ENCODE measurements around the gene PRSS56. TPM values are rescaled to one million over a fixed set of nuclear protein-coding genes. Genes with fewer than 3 reads are reported as not detected.
A peak's percentile ranks its signal among the peaks of the same experiment; 100 is the strongest.

Gene PRSS56
- total RNA-seq, 4 donors from 2014 or later = not detected

DNA sequence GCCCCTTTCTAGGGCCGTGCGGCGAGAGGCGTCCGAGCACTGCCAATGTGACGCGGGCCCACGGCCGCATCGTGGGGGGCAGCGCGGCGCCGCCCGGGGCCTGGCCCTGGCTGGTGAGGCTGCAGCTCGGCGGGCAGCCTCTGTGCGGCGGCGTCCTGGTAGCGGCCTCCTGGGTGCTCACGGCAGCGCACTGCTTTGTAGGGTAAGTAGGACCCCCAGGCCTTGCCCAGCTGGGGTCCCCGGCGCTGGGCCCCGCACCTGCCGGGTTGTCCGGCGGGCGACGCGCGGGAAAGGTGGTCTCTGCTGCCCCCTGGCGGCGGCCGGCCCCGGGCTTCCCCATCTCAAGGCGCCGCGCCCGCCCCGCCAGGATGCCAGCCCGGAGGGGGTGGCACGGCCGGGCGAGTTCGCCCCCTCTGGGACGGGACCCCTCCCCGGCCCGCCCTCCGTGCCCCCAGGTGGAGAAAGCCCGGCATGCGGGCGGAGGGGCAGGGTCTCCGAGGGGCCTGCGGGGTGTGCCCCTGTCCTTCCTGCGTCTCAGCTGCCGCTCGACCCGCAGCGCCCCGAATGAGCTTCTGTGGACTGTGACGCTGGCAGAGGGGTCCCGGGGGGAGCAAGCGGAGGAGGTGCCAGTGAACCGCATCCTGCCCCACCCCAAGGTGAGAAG lies 1.9 kb downstream of the PRSS56 start:
- H3K36me3 ChIP-seq = no peaks in the 10 kb centered on the region
- peaks cover 23% of the 10 kb centered on the region for H3K27me3 ChIP-seq
- no peaks in the 10 kb centered on the region for H3K9me3 ChIP-seq
- H3K4me1 ChIP-seq = peaks cover 6 to 25% of the 10 kb centered on the region in 2 donors
- peak; percentile 43 to 47 for DNase-seq
- H3K27ac ChIP-seq = no peak overlapping the region
- intact Hi-C loops (cut with DNase I) = loop anchor here (5.0 to 10.0 kb wide), 2 partner anchors 75 to 597 kb away; partner anchors contain the start of gene NPPC
- no peak overlapping the region for H3K4me3 ChIP-seq (replicated peaks in 1 of 3)
- TF ChIP-seq, protein P1, sequence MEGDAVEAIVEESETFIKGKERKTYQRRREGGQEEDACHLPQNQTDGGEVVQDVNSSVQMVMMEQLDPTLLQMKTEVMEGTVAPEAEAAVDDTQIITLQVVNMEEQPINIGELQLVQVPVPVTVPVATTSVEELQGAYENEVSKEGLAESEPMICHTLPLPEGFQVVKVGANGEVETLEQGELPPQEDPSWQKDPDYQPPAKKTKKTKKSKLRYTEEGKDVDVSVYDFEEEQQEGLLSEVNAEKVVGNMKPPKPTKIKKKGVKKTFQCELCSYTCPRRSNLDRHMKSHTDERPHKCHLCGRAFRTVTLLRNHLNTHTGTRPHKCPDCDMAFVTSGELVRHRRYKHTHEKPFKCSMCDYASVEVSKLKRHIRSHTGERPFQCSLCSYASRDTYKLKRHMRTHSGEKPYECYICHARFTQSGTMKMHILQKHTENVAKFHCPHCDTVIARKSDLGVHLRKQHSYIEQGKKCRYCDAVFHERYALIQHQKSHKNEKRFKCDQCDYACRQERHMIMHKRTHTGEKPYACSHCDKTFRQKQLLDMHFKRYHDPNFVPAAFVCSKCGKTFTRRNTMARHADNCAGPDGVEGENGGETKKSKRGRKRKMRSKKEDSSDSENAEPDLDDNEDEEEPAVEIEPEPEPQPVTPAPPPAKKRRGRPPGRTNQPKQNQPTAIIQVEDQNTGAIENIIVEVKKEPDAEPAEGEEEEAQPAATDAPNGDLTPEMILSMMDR (IDR thresholded peaks at IDR 0.05) = peak in 5 of 6 experiments; percentile 69 to 94 (median 88)
- TF ChIP-seq POLR2A (IDR thresholded peaks at IDR 0.05) = no peak
- WGBS, 2 donors = 0% methylated on average over 5 of the region's 66 CpGs; no CpG with 5 or more reads in 1 of the 2 donors

DNA sequence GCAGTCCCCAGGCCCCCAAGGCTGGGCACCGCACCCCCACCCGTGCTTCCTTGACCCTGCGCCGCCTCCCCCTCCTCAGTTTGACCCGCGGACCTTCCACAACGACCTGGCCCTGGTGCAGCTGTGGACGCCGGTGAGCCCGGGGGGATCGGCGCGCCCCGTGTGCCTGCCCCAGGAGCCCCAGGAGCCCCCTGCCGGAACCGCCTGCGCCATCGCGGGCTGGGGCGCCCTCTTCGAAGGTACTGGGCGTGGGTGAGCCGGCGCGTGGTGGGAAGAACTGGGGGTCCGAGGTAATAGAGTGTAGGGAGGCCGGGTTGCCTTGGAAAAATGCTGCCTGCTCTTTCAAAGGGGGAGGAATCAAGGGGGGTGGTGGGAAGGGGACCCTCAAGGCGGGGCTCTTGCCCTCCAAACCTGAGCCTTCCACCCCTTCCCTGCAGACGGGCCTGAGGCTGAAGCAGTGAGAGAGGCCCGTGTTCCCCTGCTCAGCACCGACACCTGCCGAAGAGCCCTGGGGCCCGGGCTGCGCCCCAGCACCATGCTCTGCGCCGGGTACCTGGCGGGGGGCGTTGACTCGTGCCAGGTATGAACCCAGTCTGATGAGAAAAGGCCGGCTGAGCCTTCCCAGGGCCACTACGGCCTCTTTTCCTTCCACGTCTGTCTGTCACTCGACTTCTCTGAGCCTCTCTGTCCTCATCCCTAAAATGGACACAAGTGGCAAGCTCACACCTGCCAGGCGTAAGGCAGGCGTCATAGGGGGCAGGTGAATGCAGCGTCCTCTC lies 2.6 kb downstream of the PRSS56 start:
- Histone ChIP-seq H3K27me3 (peaks cover 23% of the 10 kb centered on the region), H3K27ac (no peak overlapping the region), H3K9me3 (no peaks in the 10 kb centered on the region), H3K36me3 (no peaks in the 10 kb centered on the region), H3K4me3 (replicated peaks in 1 of 3) (no peak overlapping the region), H3K4me1 (peaks cover 6 to 25% of the 10 kb centered on the region in 2 donors)
- TF ChIP-seq, protein P1 (IDR thresholded peaks at IDR 0.05) = no peak
- TF ChIP-seq POLR2A (IDR thresholded peaks at IDR 0.05) = no peak
- 20 to 21% methylated on average over 16 to 23 of the region's 46 CpGs for WGBS, 2 donors
- DNase-seq = no peak
- intact Hi-C loops (cut with DNase I) = loop anchor here (5.0 to 10.0 kb wide), 2 partner anchors 76 to 598 kb away; partner anchors contain the start of gene NPPC

DNA sequence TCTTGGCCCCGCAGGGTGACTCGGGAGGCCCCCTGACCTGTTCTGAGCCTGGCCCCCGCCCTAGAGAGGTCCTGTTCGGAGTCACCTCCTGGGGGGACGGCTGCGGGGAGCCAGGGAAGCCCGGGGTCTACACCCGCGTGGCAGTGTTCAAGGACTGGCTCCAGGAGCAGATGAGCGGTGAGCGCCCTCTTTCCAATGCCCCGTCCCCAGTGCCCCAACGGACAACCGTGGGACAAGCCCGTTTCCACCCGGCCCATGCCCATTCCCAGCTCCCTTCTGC lies 3.2 kb downstream of the PRSS56 start:
- peaks cover 23% of the 10 kb centered on the region for H3K27me3 ChIP-seq
- no peaks in the 10 kb centered on the region for H3K36me3 ChIP-seq
- H3K4me3 ChIP-seq (replicated peaks in 1 of 3) = no peak overlapping the region
- intact Hi-C loops (cut with DNase I) = loop anchor here (5.0 to 10.0 kb wide), 2 partner anchors 76 to 599 kb away; partner anchors contain the start of gene NPPC
- no peaks in the 10 kb centered on the region for H3K9me3 ChIP-seq
- peaks cover 6 to 25% of the 10 kb centered on the region in 2 donors for H3K4me1 ChIP-seq
- DNase-seq = no peak
- TF ChIP-seq POLR2A (IDR thresholded peaks at IDR 0.05) = no peak
- TF ChIP-seq, protein P1 (IDR thresholded peaks at IDR 0.05) = no peak
- WGBS, 2 donors = 15 to 21% methylated on average over 4 to 11 of the region's 16 CpGs
- H3K27ac ChIP-seq = no peak overlapping the region

DNA sequence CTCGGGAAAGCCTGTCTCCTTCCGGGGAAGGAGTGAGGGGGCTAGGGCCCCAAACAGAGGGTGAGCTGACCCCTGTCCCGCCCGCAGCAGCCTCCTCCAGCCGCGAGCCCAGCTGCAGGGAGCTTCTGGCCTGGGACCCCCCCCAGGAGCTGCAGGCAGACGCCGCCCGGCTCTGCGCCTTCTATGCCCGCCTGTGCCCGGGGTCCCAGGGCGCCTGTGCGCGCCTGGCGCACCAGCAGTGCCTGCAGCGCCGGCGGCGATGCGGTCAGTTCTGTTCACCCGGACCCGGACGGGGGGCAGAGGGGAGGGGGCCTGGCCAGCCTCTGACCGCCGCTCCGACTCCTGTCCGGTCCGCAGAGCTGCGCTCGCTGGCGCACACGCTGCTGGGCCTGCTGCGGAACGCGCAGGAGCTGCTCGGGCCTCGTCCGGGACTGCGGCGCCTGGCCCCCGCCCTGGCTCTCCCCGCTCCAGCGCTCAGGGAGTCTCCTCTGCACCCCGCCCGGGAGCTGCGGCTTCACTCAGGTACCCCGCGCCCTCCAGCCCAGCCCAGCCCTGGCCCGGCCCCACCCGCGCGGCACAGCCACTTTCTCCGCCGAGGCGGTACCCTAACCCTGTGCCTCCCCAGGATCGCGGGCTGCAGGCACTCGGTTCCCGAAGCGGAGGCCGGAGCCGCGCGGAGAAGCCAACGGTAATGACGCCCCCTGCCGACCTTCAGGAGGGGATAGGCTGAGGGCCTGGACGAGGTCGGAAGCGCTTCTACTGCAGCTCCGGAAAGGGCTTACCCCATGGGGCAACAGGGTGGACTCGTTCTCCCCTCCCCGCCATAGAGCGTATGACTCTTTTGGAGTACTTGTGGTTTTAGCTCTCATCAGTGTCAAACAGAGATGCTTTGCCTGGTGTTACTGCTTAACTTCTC lies 3.8 kb downstream of the PRSS56 start:
- 3% methylated on average over 8 to 25 of the region's 75 CpGs for WGBS, 2 donors
- no peaks in the 10 kb centered on the region for H3K9me3 ChIP-seq
- TF ChIP-seq POLR2A (IDR thresholded peaks at IDR 0.05) = no peak
- TF ChIP-seq, protein P1 (IDR thresholded peaks at IDR 0.05) = no peak
- DNase-seq = peak in 1 of 2 donors; percentile 29
- H3K27me3 ChIP-seq = peaks cover 23% of the 10 kb centered on the region
- H3K4me1 ChIP-seq = peaks cover 6 to 25% of the 10 kb centered on the region in 2 donors
- no peak overlapping the region for H3K4me3 ChIP-seq (replicated peaks in 1 of 3)
- intact Hi-C loops (cut with DNase I) = loop anchor here (5.0 to 10.0 kb wide), 2 partner anchors 77 to 599 kb away; partner anchors contain the start of gene NPPC
- H3K36me3 ChIP-seq = no peaks in the 10 kb centered on the region
- H3K27ac ChIP-seq = no peak overlapping the region

Data from thyroid gland (tissue), 4 donors.